Calu3 (cell line): ENCODE measurements around the gene LIMS2. TPM values are rescaled to one million over a fixed set of nuclear protein-coding genes. Genes with fewer than 3 reads are reported as not detected.

Experiments used
- BruUV-seq: library from RNA; stranded (reverse); fragments of 400-500 nt; replicated peaks from 2 replicates; lab custom pipeline; 2021; lab: Mats Ljungman, UMichigan
- CTCF ChIA-PET: fragments of 300-600 bp; sonication (Branson Sonifier 250); formaldehyde crosslinking; loops from one replicate; lab custom pipeline; 2022; ENCODE audit warnings: antibody characterized with exemption; lab: Charles Lee
- DNase-seq: peaks from one replicate; pipeline ENCODE4 v3.0.0; 2022
- H3K27ac Mint-ChIP-seq: one replicate; pipeline ENCODE4 v1.8.0; 2022; ENCODE audit warnings: mixed read lengths; ENCODE audit not compliant: unreplicated experiment
- H3K27me3 Mint-ChIP-seq: one replicate; pipeline ENCODE4 v1.8.0; 2022; ENCODE audit warnings: mixed read lengths; ENCODE audit not compliant: unreplicated experiment
- H3K36me3 Mint-ChIP-seq: one replicate; pipeline ENCODE4 v1.8.0; 2022; ENCODE audit warnings: mild to moderate bottlenecking, moderate library complexity, mixed read lengths; ENCODE audit not compliant: insufficient read depth, unreplicated experiment
- H3K4me1 Mint-ChIP-seq: one replicate; pipeline ENCODE4 v1.8.0; 2022; ENCODE audit warnings: mild to moderate bottlenecking, low read depth, mixed read lengths; ENCODE audit not compliant: unreplicated experiment
- H3K4me3 Mint-ChIP-seq: one replicate; pipeline ENCODE4 v1.8.0; 2022; ENCODE audit warnings: mild to moderate bottlenecking, low read depth, moderate library complexity, mixed read lengths; ENCODE audit not compliant: unreplicated experiment
- H3K9me3 Mint-ChIP-seq: one replicate; pipeline ENCODE4 v1.8.0; 2022; ENCODE audit warnings: low read depth, mixed read lengths; ENCODE audit not compliant: unreplicated experiment
- intact Hi-C: fragments of 100-400 bp; cut with micrococcal nuclease; formaldehyde crosslinking; loops from one replicate; pipeline ENCODE4 v1.10.0; 2022; ENCODE audit not compliant: unreplicated experiment
- total RNA-seq: library from RNA; stranded (reverse); gene quantifications from 2 replicates; pipeline ENCODE4 v1.2.3, GENCODE V29; 2022
- TF ChIP-seq, protein P1 (sequence below): fragments of 200-600 bp; IDR thresholded peaks from one replicate; pipeline ENCODE4 v1.8.0; 2022; ENCODE audit warnings: antibody characterized with exemption; ENCODE audit not compliant: unreplicated experiment

Gene LIMS2
- total RNA-seq, 1 experiment from 2014 or later = 0.31 TPM

DNA sequence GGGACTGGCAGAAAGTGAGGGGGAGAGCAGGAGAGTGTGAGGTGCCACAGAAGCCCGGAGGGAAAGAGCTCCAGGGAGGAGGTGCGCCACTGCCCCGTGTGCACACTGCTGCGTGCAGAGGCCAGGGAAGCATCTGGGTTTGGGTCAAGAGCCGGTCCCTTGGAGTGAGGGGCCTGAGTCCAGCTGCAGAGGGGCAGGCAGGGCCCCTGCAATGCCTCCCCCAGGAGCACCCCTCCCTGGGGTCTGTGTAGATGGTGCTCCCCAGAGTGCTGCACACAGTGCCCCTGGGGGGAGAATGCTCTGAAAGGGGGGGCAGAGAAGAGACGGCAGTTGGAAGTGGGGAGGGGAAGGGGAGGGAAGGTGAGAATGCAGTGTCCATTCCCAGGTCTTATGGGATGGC lies 3.7 kb upstream of the LIMS2 start:
- H3K4me1 Mint-ChIP-seq = no peaks in the 10 kb centered on the region
- H3K4me3 Mint-ChIP-seq = no peak overlapping the region
- H3K27me3 Mint-ChIP-seq = peaks cover 72% of the 10 kb centered on the region
- intact Hi-C loops = no loop called here
- H3K9me3 Mint-ChIP-seq = no peaks in the 10 kb centered on the region
- no peak overlapping the region for H3K27ac Mint-ChIP-seq
- no TSS peak for BruUV-seq
- no peaks in the 10 kb centered on the region for H3K36me3 Mint-ChIP-seq
- TF ChIP-seq, protein P1, sequence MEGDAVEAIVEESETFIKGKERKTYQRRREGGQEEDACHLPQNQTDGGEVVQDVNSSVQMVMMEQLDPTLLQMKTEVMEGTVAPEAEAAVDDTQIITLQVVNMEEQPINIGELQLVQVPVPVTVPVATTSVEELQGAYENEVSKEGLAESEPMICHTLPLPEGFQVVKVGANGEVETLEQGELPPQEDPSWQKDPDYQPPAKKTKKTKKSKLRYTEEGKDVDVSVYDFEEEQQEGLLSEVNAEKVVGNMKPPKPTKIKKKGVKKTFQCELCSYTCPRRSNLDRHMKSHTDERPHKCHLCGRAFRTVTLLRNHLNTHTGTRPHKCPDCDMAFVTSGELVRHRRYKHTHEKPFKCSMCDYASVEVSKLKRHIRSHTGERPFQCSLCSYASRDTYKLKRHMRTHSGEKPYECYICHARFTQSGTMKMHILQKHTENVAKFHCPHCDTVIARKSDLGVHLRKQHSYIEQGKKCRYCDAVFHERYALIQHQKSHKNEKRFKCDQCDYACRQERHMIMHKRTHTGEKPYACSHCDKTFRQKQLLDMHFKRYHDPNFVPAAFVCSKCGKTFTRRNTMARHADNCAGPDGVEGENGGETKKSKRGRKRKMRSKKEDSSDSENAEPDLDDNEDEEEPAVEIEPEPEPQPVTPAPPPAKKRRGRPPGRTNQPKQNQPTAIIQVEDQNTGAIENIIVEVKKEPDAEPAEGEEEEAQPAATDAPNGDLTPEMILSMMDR = no peak
- CTCF ChIA-PET = no interaction called here
- DNase-seq = no peak

DNA sequence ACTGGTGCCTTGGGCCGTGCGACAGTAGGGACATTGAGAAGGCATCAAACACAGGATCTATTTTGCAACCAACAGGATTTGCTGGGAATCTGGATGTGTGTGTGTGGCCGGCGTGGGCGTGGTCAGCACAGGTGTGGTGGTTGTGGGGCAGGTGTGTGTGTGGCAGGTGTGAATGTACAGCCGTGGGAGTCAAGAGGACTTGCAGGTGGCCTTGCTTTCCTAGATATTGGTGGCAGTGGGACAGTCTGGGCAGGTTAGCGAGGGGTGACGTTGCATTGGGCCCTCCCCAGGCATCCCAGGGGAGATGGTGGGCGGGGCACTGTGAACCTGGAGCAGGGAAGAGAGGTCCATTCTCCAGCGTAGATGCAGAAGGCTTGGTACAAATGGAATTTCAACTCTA lies 3.2 kb upstream of the LIMS2 start:
- Mint-ChIP-seq H3K27ac (no peak overlapping the region), H3K4me3 (no peak overlapping the region), H3K36me3 (no peaks in the 10 kb centered on the region), H3K27me3 (peaks cover 77% of the 10 kb centered on the region), H3K9me3 (no peaks in the 10 kb centered on the region), H3K4me1 (no peaks in the 10 kb centered on the region)
- BruUV-seq = no TSS peak
- no peak for DNase-seq
- TF ChIP-seq, protein P1 = no peak
- intact Hi-C loops = no loop called here
- CTCF ChIA-PET = no interaction called here

DNA sequence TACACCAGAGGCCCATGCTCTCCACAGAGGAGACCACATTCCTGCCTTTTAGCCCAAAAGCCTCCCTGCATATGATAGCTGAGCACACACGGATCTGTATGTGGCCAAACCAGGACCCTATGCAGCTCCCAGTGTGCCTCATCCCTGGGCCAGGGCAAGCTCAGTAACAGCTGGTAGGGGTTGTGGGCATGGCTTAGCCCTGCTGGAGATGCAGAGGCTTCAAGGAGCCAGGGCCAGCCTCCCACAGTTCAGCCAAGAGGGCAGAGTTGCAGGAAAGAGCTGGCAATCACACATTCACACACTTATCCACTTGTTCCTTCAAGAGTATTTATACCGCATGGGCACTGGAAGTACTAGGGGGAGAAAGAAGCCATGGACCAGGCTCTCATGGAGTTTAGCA lies 1.6 kb upstream of the LIMS2 start:
- H3K27me3 Mint-ChIP-seq = peaks cover 86% of the 10 kb centered on the region
- CTCF ChIA-PET = interaction anchor here (0.6 kb wide), 1 partner anchor 13 kb away, joined by 8 read pairs; no protein-coding TSS in a partner anchor
- no peak overlapping the region for H3K27ac Mint-ChIP-seq
- DNase-seq = no peak
- TF ChIP-seq, protein P1 = no peak
- no peaks in the 10 kb centered on the region for H3K36me3 Mint-ChIP-seq
- H3K4me1 Mint-ChIP-seq = no peaks in the 10 kb centered on the region
- H3K4me3 Mint-ChIP-seq = no peak overlapping the region
- intact Hi-C loops = no loop called here
- no TSS peak for BruUV-seq
- H3K9me3 Mint-ChIP-seq = no peaks in the 10 kb centered on the region

DNA sequence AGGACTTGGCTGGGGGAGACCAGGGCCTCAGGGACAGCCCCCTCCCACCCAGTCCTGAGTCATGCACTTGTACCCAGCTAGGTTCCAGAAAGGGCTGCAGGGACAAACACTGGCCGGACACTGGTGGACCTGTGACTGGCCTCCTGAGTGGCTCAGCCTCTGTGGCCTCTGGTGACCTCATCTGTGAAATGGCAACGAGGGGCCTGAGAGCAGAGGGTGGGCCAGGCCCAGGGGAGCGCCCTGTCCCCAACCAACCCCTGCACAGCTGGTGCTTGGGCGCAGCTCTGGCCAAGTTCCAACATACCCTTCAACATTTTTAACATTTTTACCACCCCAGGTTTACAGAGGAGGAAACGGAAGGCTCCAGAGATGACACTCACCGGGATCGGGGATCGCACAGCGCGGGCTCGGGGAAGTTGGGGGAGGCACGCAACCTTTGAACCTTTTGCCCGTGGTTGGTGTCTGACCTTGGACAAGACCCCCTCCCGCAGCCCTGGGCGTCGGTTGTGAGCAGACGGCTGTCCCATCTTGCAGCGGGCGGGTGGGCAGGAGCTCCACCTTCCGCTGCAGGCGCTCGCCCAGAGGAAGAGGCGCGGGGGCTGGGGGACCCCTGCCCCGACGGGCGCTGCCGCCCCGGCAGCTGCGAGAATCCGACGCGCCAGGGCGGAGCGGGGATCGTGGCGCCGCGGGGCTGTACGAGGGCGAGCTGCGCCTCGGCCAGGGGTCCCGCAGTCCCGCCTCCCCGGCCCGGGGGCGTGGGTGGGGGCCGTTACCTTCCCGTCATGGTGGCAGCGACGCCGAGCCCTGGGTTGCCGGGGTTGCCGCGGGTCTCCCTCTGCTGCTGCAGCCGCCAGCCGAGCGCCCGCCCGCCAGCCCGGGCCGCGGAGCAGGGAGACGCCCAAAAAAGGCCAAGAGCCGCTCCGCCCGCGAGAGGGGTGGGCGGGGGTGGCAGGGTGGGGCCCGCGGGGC lies 805 bp downstream of the LIMS2 start:
- H3K27ac Mint-ChIP-seq = no peak overlapping the region
- no peaks in the 10 kb centered on the region for H3K36me3 Mint-ChIP-seq
- H3K27me3 Mint-ChIP-seq = peaks cover 94% of the 10 kb centered on the region
- TF ChIP-seq, protein P1 = no peak
- peak; percentile 28 for DNase-seq
- CTCF ChIA-PET = interaction anchor here (0.9 to 1.6 kb wide), 3 partner anchors 21 to 253 kb away, joined by 3 to 4 read pairs (median 3); no protein-coding TSS in a partner anchor
- H3K9me3 Mint-ChIP-seq = no peaks in the 10 kb centered on the region
- intact Hi-C loops = no loop called here
- no TSS peak for BruUV-seq
- no peaks in the 10 kb centered on the region for H3K4me1 Mint-ChIP-seq
- H3K4me3 Mint-ChIP-seq = peak overlapping the region; percentile 65
